Muscle layer of colon (tissue), 2 donors: ENCODE results near the gene EPHB6.

Experiments used
- H3K27ac ChIP-seq: one replicate; pipeline ENCODE4 v1.7.0; 2013; ENCODE audit warnings: low read depth, mild to moderate bottlenecking, low read length, moderate library complexity
- H3K27me3 ChIP-seq, 2 donors: one replicate each; pipeline ENCODE4 v1.7.0; 2013; ENCODE audit warnings: low read length in 2 of 2, mild to moderate bottlenecking in 2 of 2; ENCODE audit not compliant: insufficient read depth in 2 of 2, control insufficient read depth in 1 of 2
- H3K36me3 ChIP-seq: one replicate; pipeline ENCODE4 v1.7.0; 2013; ENCODE audit warnings: mild to moderate bottlenecking, low read length; ENCODE audit not compliant: insufficient read depth
- H3K4me1 ChIP-seq: one replicate; pipeline ENCODE4 v1.7.0; 2013; ENCODE audit warnings: mild to moderate bottlenecking, low read length; ENCODE audit not compliant: insufficient read depth
- H3K4me3 ChIP-seq, 2 donors: one replicate each; pipeline ENCODE4 v1.7.0; 2013; ENCODE audit warnings: low read length in 2 of 2, low read depth in 1 of 2, mild to moderate bottlenecking in 1 of 2, moderate library complexity in 1 of 2
- H3K9ac ChIP-seq: one replicate; pipeline ENCODE4 v1.7.0; 2013; ENCODE audit warnings: low read length
- H3K9me3 ChIP-seq: one replicate; pipeline ENCODE4 v1.7.0; 2013; ENCODE audit warnings: mild to moderate bottlenecking, low read length
- donor health status: abdominal sarcoma.
- donor health status: Adenocarcinoma of cecum.

Gene EPHB6

DNA sequence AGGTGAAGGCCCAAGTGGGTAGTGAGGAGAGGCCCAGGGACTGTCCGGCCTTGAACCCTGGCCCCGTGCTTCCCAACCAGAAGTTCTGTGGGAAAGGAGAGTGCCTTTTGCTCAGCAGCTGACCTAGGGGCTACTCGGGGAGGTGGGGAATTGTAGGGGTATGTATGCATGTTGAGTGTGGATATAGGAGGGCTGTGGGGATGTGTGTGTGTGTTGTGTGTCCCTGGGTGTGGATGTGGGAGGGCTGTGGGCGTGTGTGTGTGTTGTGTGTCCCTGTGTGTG lies 12.2 kb downstream of the EPHB6 start:
- no peak overlapping the region for H3K27ac ChIP-seq
- no peaks in the 10 kb centered on the region for H3K4me1 ChIP-seq
- H3K9ac ChIP-seq, result no peak overlapping the region
- no peaks in the 10 kb centered on the region for H3K27me3 ChIP-seq
- H3K9me3 ChIP-seq, result no peaks in the 10 kb centered on the region
- no peaks in the 10 kb centered on the region for H3K36me3 ChIP-seq
- no peak overlapping the region for H3K4me3 ChIP-seq

DNA sequence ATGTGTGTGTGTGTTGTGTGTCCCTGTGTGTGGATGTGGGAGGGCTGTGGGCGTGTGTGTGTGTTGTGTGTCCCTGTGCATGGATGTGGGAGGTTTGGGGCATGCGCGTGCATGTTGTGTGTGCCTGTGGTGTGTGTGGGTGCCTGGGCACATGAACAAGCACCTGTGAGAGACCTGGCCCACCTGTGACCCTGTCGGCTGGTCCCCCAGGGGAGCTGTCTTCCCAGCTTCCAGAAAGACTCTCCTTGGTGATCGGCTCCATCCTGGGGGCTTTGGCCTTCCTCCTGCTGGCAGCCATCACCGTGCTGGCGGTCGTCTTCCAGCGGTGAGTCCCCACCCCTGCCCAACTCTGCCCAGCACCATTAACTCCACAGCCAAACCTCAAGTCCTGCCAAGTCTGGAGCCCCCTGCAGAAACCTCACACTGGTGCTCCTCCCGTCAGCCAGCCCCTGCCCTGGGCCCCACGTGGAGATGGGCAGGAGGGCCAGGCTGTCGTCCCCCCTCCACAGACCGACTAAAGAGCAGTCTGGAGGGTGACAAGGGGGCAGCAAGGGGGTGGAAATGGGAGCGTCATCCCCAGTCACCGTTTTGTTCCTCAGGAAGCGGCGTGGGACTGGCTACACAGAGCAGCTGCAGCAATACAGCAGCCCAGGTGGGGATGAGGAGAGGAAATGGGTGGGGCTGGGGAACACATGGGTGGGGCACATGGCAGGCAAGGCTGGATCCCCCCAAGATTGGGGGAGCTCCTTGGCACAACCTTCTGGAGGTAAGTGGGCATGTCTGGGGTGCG lies 12.7 kb downstream of the EPHB6 start:
- Histone ChIP-seq H3K36me3 (no peaks in the 10 kb centered on the region), H3K4me3 (no peak overlapping the region), H3K9ac (no peak overlapping the region), H3K27ac (no peak overlapping the region), H3K9me3 (no peaks in the 10 kb centered on the region), H3K4me1 (no peaks in the 10 kb centered on the region), H3K27me3 (no peaks in the 10 kb centered on the region)

DNA sequence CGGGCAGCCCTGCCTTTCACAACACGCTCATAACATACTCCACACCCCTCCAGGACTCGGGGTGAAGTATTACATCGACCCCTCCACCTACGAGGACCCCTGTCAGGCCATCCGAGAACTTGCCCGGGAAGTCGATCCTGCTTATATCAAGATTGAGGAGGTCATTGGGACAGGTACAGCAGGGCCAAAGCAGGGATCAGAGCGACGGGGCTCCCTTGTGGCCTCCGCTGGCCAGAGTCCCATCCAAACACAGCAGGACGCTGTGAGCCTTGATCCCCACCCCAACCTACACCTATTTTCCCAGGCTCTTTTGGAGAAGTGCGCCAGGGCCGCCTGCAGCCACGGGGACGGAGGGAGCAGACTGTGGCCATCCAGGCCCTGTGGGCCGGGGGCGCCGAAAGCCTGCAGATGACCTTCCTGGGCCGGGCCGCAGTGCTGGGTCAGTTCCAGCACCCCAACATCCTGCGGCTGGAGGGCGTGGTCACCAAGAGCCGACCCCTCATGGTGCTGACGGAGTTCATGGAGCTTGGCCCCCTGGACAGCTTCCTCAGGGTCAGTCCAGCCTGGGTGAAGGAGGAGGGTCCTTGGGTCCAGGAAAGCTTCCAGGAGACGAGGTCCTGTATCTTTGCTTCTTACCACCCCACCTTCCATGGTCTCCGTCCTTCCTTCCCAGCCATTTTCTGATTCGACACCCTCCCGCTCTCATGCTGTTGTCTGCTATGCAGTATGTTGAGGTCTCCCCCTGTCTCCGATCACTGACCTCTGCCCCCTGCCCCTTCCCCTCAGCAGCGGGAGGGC lies 13.5 kb downstream of the EPHB6 start:
- no peaks in the 10 kb centered on the region for H3K9me3 ChIP-seq
- H3K9ac ChIP-seq, result no peak overlapping the region
- no peaks in the 10 kb centered on the region for H3K4me1 ChIP-seq
- no peak overlapping the region for H3K27ac ChIP-seq
- no peaks in the 10 kb centered on the region for H3K27me3 ChIP-seq
- no peaks in the 10 kb centered on the region for H3K36me3 ChIP-seq
- no peak overlapping the region for H3K4me3 ChIP-seq

DNA sequence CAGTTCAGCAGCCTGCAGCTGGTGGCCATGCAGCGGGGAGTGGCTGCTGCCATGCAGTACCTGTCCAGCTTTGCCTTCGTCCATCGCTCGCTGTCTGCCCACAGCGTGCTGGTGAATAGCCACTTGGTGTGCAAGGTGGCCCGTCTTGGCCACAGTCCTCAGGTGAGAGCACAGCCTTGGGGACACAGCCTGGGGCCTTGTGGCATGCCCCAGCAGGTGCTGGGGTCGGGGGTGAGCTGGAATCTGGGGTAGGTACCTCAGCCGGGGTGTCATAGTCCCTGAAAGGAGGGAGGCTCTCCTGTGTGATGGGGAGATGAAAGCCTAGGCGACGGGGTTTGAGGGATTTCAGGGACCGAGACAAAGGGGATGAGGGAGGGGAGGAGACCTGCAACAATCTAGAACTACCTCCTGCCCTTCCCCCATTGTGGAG lies 14.1 kb downstream of the EPHB6 start:
- Histone ChIP-seq H3K36me3 (no peaks in the 10 kb centered on the region), H3K27me3 (no peaks in the 10 kb centered on the region), H3K9me3 (no peaks in the 10 kb centered on the region), H3K4me1 (no peaks in the 10 kb centered on the region), H3K9ac (no peak overlapping the region), H3K4me3 (no peak overlapping the region), H3K27ac (no peak overlapping the region)

DNA sequence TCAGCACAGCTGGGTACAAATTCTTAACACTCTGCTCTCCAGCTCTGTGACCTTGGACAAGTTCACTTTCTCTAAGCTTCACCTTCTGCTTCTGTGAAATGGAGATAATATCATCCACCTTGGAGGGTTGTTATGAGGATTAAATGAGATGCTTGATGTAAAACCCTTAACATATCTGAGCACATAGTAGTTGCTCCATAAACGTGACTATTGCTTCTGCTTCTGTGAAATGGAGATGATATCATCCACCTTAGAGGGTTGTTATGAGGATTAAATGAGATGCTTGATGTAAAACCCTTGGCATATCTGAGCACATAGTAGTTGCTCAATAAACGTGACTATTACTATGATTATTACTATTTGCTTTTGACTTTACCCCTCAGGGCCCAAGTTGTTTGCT lies 14.6 kb downstream of the EPHB6 start:
- Histone ChIP-seq H3K27ac (no peak overlapping the region), H3K9me3 (no peaks in the 10 kb centered on the region), H3K27me3 (no peaks in the 10 kb centered on the region), H3K36me3 (no peaks in the 10 kb centered on the region), H3K4me1 (no peaks in the 10 kb centered on the region), H3K4me3 (no peak overlapping the region), H3K9ac (no peak overlapping the region)

DNA sequence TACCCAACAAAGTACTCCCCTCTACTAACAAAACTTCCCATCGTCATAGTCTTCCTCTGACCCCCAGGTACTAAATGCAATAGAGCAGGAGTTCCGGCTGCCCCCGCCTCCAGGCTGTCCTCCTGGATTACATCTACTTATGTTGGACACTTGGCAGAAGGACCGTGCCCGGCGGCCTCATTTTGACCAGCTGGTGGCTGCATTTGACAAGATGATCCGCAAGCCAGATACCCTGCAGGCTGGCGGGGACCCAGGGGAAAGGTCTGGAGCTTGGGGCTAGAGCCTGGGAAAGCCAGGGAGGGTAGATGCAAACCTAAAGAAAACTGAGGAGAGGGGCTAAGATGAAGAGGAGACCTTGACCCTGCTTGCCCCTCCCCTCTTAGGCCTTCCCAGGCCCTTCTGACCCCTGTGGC lies 15.3 kb downstream of the EPHB6 start:
- no peaks in the 10 kb centered on the region for H3K9me3 ChIP-seq
- H3K9ac ChIP-seq, result no peak overlapping the region
- no peak overlapping the region for H3K4me3 ChIP-seq
- H3K36me3 ChIP-seq, result no peaks in the 10 kb centered on the region
- H3K4me1 ChIP-seq, result no peaks in the 10 kb centered on the region
- H3K27me3 ChIP-seq, result no peaks in the 10 kb centered on the region
- no peak overlapping the region for H3K27ac ChIP-seq

DNA sequence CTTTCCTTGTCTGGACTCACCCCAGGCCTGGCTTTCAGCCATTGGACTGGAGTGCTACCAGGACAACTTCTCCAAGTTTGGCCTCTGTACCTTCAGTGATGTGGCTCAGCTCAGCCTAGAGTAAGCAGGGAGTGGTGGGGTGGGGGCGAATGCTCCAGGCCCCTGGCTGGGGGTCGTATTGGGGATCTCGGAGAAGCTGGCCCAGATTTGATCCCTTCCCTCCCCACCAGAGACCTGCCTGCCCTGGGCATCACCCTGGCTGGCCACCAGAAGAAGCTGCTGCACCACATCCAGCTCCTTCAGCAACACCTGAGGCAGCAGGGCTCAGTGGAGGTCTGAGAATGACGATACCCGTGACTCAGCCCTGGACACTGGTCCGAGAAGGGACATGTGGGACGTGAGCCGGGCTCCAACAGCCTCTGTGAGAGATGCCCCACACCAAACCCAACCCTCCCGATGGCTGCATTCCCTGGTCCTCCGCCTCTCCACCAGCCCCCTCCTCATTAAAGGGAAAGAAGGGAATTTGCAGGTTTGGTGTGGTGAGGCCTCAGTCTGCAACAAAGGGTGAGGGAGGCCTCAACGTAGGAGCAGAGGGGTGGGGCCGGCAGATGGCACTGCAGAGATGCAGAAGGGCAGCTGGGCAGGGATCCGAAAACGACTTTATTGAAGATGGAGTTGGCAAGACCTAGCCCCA lies 15.8 kb downstream of the EPHB6 start:
- H3K36me3 ChIP-seq, result no peaks in the 10 kb centered on the region
- H3K4me3 ChIP-seq, result no peak overlapping the region
- H3K9me3 ChIP-seq, result no peaks in the 10 kb centered on the region
- H3K4me1 ChIP-seq, result no peaks in the 10 kb centered on the region
- H3K27me3 ChIP-seq, result no peaks in the 10 kb centered on the region
- H3K27ac ChIP-seq, result no peak overlapping the region
- no peak overlapping the region for H3K9ac ChIP-seq

DNA sequence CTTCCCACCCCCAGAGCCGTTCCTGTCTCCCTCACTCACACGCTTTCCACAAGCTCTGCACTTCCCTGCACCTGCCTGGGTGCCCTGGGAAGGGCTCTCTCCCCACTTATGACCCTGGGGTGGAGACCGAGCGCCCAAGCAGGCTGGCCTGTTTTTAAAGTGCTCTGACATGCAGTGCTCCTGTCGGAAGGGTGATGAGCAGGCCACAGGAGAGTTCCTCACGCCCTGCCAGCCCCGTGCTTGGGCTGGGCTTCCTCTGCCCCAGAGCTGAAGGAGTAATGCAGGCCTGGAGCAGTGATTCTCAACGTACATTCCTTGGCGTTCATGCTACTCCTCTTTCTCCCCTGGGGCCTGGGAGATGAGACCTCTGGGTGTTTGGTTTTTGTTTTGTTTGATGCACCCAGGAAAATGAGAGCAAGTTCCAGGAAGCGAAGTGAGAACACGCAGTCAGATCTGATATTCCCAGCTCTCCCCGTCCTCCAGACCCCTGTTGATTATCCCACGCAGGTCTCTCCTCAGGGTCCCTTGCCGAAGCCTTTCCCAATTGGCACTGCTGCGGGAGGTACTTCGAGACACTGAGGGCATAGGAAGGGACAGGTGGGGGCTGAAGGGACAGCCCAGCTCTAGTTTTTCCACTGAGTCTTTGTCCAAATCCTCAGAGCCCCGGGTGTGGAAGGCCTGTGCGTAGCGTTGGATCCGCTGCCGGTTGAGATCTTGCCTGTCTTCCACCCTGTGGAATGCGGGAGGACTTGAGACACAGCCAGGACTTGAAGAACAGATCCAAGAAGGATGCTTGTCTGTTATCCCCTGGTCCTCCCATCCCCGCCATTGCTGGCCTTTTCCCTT lies 16.6 kb downstream of the EPHB6 start:
- Histone ChIP-seq H3K4me1 (no peaks in the 10 kb centered on the region), H3K9ac (no peak overlapping the region), H3K4me3 (no peak overlapping the region), H3K27me3 (no peaks in the 10 kb centered on the region), H3K9me3 (no peaks in the 10 kb centered on the region), H3K36me3 (no peaks in the 10 kb centered on the region), H3K27ac (no peak overlapping the region)

DNA sequence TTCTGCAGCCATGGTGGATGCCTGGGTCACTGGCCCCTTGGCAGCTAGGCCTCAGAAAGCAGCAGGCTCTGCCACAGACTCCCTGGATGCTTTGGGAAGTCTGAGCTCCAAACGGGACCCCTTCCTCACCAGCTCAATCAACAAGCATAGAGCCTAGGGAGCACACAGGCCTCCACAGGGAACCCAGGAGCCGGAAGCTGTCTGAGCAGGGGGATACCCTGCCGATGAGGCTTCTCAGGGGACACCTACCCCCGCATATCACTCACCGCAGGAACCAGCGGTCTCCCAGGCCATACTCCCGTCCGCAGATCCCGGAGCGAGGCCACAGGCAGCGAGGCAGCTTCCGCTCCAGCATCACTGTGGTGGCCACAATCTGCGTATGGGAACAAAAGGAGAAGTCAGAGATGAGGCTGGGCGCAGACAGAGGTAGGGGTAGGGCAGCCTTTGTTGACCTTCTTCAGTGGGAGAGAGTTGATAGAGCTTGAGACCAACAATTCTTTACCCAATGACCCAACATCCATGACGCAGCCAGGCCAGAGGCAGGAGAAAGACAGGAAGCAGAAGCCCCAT lies 17.3 kb downstream of the EPHB6 start:
- Histone ChIP-seq H3K4me1 (no peaks in the 10 kb centered on the region), H3K36me3 (no peaks in the 10 kb centered on the region), H3K9me3 (no peaks in the 10 kb centered on the region), H3K27me3 (no peaks in the 10 kb centered on the region), H3K4me3 (no peak overlapping the region), H3K27ac (no peak overlapping the region), H3K9ac (no peak overlapping the region)

DNA sequence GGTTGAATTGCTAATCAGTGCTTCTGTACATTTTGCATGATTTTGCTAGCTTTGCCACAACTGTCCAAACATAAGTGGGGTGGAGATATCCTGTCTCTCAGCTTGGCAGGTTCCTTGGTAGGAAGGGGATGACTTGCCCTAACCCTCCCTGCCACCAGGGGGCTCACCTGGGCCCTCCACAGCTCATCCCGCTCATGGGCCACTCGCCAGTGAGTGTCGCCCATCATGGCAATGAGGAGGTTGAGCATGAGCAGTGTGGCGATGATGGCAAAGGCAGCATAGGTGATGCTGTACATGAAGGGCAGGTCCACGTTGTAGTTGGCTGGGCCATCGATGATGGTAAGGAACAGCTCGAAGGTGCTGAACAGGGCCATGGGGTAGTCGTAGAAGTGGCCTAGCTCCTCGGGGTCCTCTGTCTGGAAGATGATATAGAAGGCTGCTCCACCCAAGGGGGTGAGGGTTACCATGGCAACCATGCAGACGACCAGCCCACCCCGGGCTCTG lies 18.5 kb downstream of the EPHB6 start:
- no peak overlapping the region for H3K27ac ChIP-seq
- no peak overlapping the region for H3K9ac ChIP-seq
- no peaks in the 10 kb centered on the region for H3K4me1 ChIP-seq
- H3K36me3 ChIP-seq, result no peaks in the 10 kb centered on the region
- no peaks in the 10 kb centered on the region for H3K9me3 ChIP-seq
- no peaks in the 10 kb centered on the region for H3K27me3 ChIP-seq
- H3K4me3 ChIP-seq, result no peak overlapping the region
